ENCODE results near the gene KNDC1.

DNA sequence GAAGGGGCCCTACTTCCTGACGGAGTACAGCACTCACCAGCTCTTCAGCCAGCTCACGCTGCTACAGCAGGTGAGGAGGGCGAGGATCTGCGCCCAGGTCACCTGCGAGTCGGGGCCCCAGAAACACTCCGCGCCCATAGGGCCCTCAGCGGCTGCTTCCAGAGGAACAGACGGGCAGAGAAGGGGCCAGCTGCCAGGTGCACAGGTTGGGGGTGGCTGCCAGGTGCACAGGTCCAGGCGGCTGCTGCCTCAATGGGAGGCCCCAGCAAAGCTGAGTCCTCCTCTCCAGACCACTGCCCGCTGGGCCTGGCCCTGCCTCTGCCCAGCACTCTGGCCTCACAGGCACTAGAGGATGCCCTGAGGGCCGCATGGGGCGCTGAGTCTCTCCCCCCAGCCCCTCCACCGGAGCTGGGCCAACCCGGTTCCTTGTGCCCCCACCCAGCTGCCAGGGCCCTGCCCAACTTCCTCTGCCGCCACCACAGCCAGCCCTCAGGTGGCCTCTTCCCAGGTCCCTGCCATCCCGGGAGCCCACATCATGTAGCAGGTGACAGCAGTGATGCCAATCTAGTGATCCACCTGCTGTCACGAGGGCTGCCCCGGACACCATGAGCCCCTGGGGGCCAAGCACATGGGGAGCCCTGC is 53.0 kb downstream of the KNDC1 start:
- no peak for TF ChIP-seq POLR2A (IDR thresholded peaks at IDR 0.05)
- TF ChIP-seq, protein P1, sequence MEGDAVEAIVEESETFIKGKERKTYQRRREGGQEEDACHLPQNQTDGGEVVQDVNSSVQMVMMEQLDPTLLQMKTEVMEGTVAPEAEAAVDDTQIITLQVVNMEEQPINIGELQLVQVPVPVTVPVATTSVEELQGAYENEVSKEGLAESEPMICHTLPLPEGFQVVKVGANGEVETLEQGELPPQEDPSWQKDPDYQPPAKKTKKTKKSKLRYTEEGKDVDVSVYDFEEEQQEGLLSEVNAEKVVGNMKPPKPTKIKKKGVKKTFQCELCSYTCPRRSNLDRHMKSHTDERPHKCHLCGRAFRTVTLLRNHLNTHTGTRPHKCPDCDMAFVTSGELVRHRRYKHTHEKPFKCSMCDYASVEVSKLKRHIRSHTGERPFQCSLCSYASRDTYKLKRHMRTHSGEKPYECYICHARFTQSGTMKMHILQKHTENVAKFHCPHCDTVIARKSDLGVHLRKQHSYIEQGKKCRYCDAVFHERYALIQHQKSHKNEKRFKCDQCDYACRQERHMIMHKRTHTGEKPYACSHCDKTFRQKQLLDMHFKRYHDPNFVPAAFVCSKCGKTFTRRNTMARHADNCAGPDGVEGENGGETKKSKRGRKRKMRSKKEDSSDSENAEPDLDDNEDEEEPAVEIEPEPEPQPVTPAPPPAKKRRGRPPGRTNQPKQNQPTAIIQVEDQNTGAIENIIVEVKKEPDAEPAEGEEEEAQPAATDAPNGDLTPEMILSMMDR (IDR thresholded peaks at IDR 0.05 in 8 of 11, conservative IDR thresholded peaks at IDR 0.05 in 3 of 11), result no peak
